ENCODE data around the gene POU3F4. TPM values are rescaled to one million over a fixed set of nuclear protein-coding genes. Genes with fewer than 3 reads are reported as not detected.

POU3F4 gene
- polyA plus RNA-seq, 2 donors, result not detected

GRCh38 chrX:83511208-83511607 is 3.1 kb downstream of the POU3F4 start:
- Histone ChIP-seq H3K4me3 (ENCODE audit: low read depth in 1 of 2, low read length in 2 of 2) (no peak overlapping the region), H3K4me1 (ENCODE audit: control insufficient read depth in 2 of 2, insufficient read depth in 2 of 2, low read length in 1 of 2) (peaks cover 0 to 3% of the 10 kb centered on the region in 2 donors), H3K27ac (ENCODE audit: low read depth in 2 of 2, low read length in 1 of 2) (no peak overlapping the region), H3K36me3 (ENCODE audit: control insufficient read depth in 2 of 2, insufficient read depth in 2 of 2, low read length in 1 of 2) (no peaks in the 10 kb centered on the region), H3K27me3 (ENCODE audit: control insufficient read depth in 1 of 2, insufficient read depth in 2 of 2, low read length in 2 of 2) (peaks cover 4 to 7% of the 10 kb centered on the region in 2 donors), H3K9me3 (ENCODE audit: control insufficient read depth in 2 of 2, insufficient read depth in 1 of 2, low read depth in 1 of 2, low read length in 1 of 2) (peaks cover 9 to 15% of the 10 kb centered on the region in 2 donors)
- WGBS, 2 donors, result 17 to 38% methylated on average over 17 of the region's 17 CpGs

- Histone ChIP-seq H3K4me3 (ENCODE audit: low read depth in 1 of 2, low read length in 2 of 2) (no peak overlapping the region), H3K9me3 (ENCODE audit: control insufficient read depth in 2 of 2, insufficient read depth in 1 of 2, low read depth in 1 of 2, low read length in 1 of 2) (peaks cover 9 to 15% of the 10 kb centered on the region in 2 donors), H3K36me3 (ENCODE audit: control insufficient read depth in 2 of 2, insufficient read depth in 2 of 2, low read length in 1 of 2) (no peaks in the 10 kb centered on the region), H3K27ac (ENCODE audit: low read depth in 2 of 2, low read length in 1 of 2) (no peak overlapping the region), H3K4me1 (ENCODE audit: control insufficient read depth in 2 of 2, insufficient read depth in 2 of 2, low read length in 1 of 2) (peaks cover 0 to 3% of the 10 kb centered on the region in 2 donors), H3K27me3 (ENCODE audit: control insufficient read depth in 1 of 2, insufficient read depth in 2 of 2, low read length in 2 of 2) (peaks cover 4% of the 10 kb centered on the region in 2 donors)
- 53 to 66% methylated on average over 14 of the region's 14 CpGs for WGBS, 2 donors
Measured at GRCh38 chrX:83512111-83512510, 4.0 kb downstream of the POU3F4 start.

DNA sequence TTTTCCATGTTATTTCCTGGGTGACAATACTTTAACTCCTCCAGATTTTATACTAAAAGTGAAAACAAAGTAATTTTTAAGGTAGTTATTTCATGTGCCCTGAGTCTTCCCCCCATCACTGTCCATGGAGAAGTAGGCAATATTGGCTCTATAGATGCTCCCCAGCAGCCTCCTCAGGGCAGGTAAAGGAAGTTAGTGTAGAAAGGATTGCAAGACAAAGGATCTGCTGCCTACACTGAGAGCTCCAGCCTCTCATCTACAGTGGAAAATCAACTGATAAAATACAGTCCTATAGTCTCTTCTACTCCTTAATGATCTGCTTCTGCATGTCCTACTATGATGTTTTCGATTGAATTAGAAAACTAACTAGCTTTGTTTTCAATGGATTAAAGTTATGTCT is 8.5 kb downstream of the POU3F4 start:
- H3K36me3 ChIP-seq (ENCODE audit: control insufficient read depth in 2 of 2, insufficient read depth in 2 of 2, low read length in 1 of 2), result no peaks in the 10 kb centered on the region
- peaks cover 0 to 4% of the 10 kb centered on the region in 2 donors for H3K27me3 ChIP-seq (ENCODE audit: control insufficient read depth in 1 of 2, insufficient read depth in 2 of 2, low read length in 2 of 2)
- no peak overlapping the region for H3K27ac ChIP-seq (ENCODE audit: low read depth in 2 of 2, low read length in 1 of 2)
- H3K4me1 ChIP-seq (ENCODE audit: control insufficient read depth in 2 of 2, insufficient read depth in 2 of 2, low read length in 1 of 2), result no peaks in the 10 kb centered on the region
- H3K9me3 ChIP-seq (ENCODE audit: control insufficient read depth in 2 of 2, insufficient read depth in 1 of 2, low read depth in 1 of 2, low read length in 1 of 2), result no peaks in the 10 kb centered on the region
- WGBS, 2 donors, result 64 to 74% methylated on average over 1 of the region's 1 CpG
- H3K4me3 ChIP-seq (ENCODE audit: low read depth in 1 of 2, low read length in 2 of 2), result no peak overlapping the region

- no peaks in the 10 kb centered on the region for H3K9me3 ChIP-seq (ENCODE audit: control insufficient read depth in 2 of 2, insufficient read depth in 1 of 2, low read depth in 1 of 2, low read length in 1 of 2)
- H3K27me3 ChIP-seq (ENCODE audit: control insufficient read depth in 1 of 2, insufficient read depth in 2 of 2, low read length in 2 of 2), result no peaks in the 10 kb centered on the region
- H3K27ac ChIP-seq (ENCODE audit: low read depth in 2 of 2, low read length in 1 of 2), result no peak overlapping the region
- no peaks in the 10 kb centered on the region for H3K4me1 ChIP-seq (ENCODE audit: control insufficient read depth in 2 of 2, insufficient read depth in 2 of 2, low read length in 1 of 2)
- no peak overlapping the region for H3K4me3 ChIP-seq (ENCODE audit: low read depth in 1 of 2, low read length in 2 of 2)
- WGBS, 2 donors, result 76 to 93% methylated on average over 1 of the region's 1 CpG
- no peaks in the 10 kb centered on the region for H3K36me3 ChIP-seq (ENCODE audit: control insufficient read depth in 2 of 2, insufficient read depth in 2 of 2, low read length in 1 of 2)
Measured at GRCh38 chrX:83521905-83522304, 13.8 kb downstream of the POU3F4 start.

DNA sequence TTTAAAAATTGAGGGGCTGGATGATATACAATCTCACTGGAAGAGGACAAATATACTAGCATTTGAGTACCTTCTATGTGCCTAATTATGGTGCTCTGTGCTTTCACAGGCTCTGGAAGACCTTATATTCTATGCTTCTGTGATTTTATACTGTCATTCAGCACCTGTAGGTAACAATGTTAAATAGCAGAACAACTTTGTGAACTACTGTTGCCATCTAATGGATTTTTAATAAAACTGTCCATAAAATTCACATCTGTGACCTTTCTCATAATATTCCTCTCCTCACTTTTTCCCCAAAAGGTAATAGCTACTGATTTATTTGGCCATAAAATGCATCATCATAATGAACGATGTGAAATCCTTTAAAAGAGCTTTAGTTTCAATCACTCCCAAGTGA is 21.9 kb downstream of the POU3F4 start:
- Histone ChIP-seq H3K27ac (ENCODE audit: low read depth in 2 of 2, low read length in 1 of 2) (no peak overlapping the region), H3K4me1 (ENCODE audit: control insufficient read depth in 2 of 2, insufficient read depth in 2 of 2, low read length in 1 of 2) (no peaks in the 10 kb centered on the region), H3K4me3 (ENCODE audit: low read depth in 1 of 2, low read length in 2 of 2) (no peak overlapping the region), H3K9me3 (ENCODE audit: control insufficient read depth in 2 of 2, insufficient read depth in 1 of 2, low read depth in 1 of 2, low read length in 1 of 2) (no peaks in the 10 kb centered on the region), H3K27me3 (ENCODE audit: control insufficient read depth in 1 of 2, insufficient read depth in 2 of 2, low read length in 2 of 2) (no peaks in the 10 kb centered on the region), H3K36me3 (ENCODE audit: control insufficient read depth in 2 of 2, insufficient read depth in 2 of 2, low read length in 1 of 2) (no peaks in the 10 kb centered on the region)
- WGBS, 2 donors, result 56 to 81% methylated on average over 1 of the region's 1 CpG

DNA sequence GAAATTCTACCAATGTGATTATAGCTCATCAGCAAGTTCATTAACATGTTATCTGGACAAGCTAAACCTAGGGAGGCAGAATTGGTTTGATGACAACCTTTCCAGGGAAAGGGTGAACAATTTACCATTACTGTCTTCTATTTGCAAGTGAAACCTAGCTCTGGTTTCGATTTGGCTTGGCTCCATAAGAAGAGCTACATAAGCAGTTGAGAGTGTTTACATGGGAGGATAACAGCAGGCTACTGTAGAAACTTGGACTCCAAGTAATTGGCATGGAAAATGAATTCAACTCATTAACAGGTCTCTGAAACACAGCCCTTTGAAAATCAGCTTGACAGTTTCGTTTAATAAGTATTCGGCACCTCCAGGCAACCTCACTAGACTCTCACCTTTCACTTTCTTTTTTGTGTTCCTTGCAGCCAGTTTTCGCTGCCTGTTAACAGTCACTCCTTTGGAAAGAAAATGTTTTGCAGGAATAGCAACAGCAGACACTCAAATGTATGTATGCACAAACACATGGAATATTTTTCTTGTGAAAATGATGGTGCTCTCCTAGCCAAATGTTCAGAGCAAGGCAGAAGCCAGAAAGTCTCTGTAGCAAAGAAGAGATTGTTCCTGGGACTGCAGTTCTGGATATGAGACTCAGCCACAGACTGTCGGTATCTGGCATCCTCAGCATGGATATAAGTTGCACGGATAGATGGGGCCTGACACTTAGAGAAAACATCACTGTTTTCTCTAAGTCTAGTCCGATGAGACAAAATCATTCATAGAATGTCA is 27.5 kb downstream of the POU3F4 start:
- H3K27me3 ChIP-seq (ENCODE audit: control insufficient read depth in 1 of 2, insufficient read depth in 2 of 2, low read length in 2 of 2), result no peaks in the 10 kb centered on the region
- peak overlapping the region in 1 of 2 donors; percentile 37 for H3K4me3 ChIP-seq (ENCODE audit: low read depth in 1 of 2, low read length in 2 of 2)
- no peak overlapping the region for H3K27ac ChIP-seq (ENCODE audit: low read depth in 2 of 2, low read length in 1 of 2)
- WGBS, 2 donors, result 42 to 48% methylated on average over 7 of the region's 7 CpGs
- no peaks in the 10 kb centered on the region for H3K36me3 ChIP-seq (ENCODE audit: control insufficient read depth in 2 of 2, insufficient read depth in 2 of 2, low read length in 1 of 2)
- no peaks in the 10 kb centered on the region for H3K9me3 ChIP-seq (ENCODE audit: control insufficient read depth in 2 of 2, insufficient read depth in 1 of 2, low read depth in 1 of 2, low read length in 1 of 2)
- no peaks in the 10 kb centered on the region for H3K4me1 ChIP-seq (ENCODE audit: control insufficient read depth in 2 of 2, insufficient read depth in 2 of 2, low read length in 1 of 2)

Measured in esophagus (tissue), 2 donors.